GM20000 (cell line): ENCODE measurements around the gene PTTG1.

ENCODE experiments used
- DNase-seq: peaks from one replicate; pipeline ENCODE4 v3.0.0; 2012; ENCODE audit warnings: low spot score
- CTCF ChIP-seq: IDR thresholded peaks from 2 replicates; pipeline ENCODE4 v1.5.1; 2012; ENCODE audit warnings: mild to moderate bottlenecking, control low read depth; ENCODE audit errors: extremely low read depth, missing control alignments

Gene PTTG1

GRCh38 chr5:160461378-160461777, 39.7 kb downstream of the PTTG1 start:
- no peak for DNase-seq
- TF ChIP-seq CTCF, result no peak

- TF ChIP-seq CTCF, result no peak
Observed at GRCh38 chr5:160462167-160462566, 40.5 kb downstream of the PTTG1 start.

DNA sequence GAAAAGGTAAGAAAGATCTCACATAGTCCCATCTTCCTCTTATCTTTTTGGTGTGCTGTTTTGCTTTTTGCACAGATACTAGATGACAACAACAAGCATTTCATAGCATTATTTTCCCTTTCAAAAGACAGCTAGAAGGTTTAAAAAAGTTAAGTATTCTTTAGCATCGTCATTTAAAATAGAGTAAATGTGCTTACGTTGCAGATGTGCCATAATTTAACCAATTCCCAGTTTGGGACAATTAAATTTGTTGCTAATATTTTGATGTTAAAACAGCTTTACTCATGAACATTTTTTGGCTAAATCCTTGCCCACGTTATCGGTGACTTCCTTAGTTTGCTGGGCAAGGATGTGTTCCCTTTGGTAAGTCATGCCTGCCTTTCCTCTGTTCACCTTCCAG, 41.6 kb downstream of the PTTG1 start:
- no peak for DNase-seq
- TF ChIP-seq CTCF, result no peak

More at GRCh38 chr5:160462167-160462566, 40.5 kb downstream of the PTTG1 start:
- DNase-seq, result no peak

- TF ChIP-seq CTCF, result no peak
- no peak for DNase-seq
Observed at GRCh38 chr5:160463740-160464465, 42.2 kb downstream of the PTTG1 start.

DNA sequence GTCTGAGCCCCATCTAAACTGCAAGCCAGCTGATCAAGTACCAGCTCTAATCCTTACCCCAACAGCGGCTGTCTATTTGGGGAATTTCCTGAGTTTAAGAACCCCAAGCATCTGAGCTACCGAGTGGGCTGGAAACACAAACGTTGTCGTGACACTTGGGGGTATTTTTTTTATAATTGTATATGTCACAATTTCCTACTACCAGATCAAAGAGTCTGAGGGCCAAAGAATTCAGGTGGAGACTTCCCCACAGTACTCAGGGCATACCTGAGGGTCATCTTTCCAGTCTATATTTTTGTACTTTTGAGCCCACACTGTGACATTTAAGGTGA, 42.8 kb downstream of the PTTG1 start:
- DNase-seq, result no peak
- TF ChIP-seq CTCF, result no peak

GRCh38 chr5:160466116-160466515, 44.5 kb downstream of the PTTG1 start:
- no peak for DNase-seq
- TF ChIP-seq CTCF, result no peak

DNA sequence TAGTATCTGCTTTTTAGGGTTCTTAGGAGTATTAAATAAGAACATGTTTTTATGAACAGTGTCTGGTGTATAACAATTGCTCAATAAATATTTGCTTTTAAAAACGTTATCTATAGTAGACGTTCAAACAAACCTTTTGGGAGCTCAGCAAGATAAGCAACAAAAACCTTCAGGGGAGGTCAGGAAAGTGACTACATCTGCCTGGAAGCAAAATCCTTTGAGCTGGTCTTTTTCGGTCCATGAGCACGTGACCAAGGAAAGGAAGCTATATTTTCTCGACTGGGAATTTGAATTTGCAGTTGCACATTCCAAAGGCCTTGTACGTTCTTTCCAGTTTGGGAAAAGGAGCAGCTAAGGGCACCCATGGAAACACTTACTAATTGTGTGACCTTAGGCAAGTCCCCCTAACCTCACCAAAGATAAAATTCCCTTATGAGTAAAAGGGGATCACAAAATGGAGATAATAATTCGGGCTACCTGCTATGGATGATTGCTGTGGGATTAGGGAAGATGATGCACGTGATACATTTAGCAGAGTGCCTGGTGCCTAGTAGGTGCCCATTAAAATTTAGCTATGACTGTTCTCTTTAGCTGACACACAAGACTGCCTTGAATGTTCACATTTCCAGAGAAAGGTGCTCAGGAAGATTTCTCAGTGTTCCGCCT, 45.4 kb downstream of the PTTG1 start:
- TF ChIP-seq CTCF, result no peak

More for the DNA sequence above, 45.4 kb downstream of the PTTG1 start:
- DNase-seq, result no peak
